K562 (cell line): ENCODE results near the gene LRRC1. TPM values are rescaled to one million over a fixed set of nuclear protein-coding genes. Genes with fewer than 3 reads are reported as not detected.

Experiments used
- ERF ChIP-seq: fragments of 450-650 bp; formaldehyde crosslinking; IDR thresholded peaks from 2 replicates; pipeline ENCODE4 v1.4.0; 2020; ENCODE audit warnings: mild to moderate bottlenecking, mixed read lengths
- FOXK2 ChIP-seq, 2 experiments: fragments of 450-650 bp; IDR thresholded peaks in 1 of 2; conservative IDR thresholded peaks in 1 of 2; 2 replicates each; pipeline ENCODE4 v1.6.1; 2016; ENCODE audit warnings: low read depth in 2 of 2, mild to moderate bottlenecking in 1 of 2
- HMG20B ChIP-seq: fragments of 250-450 bp; sonication (Bioruptor Pico); IDR thresholded peaks from 2 replicates; pipeline ENCODE4 v1.5.0; 2021; ENCODE audit warnings: mild to moderate bottlenecking
- KLF13 ChIP-seq: fragments of 450-650 bp; IDR thresholded peaks from 2 replicates; pipeline ENCODE4 v1.6.1; 2016; ENCODE audit warnings: missing genetic modification characterization, low read depth, mild to moderate bottlenecking, missing compliant biosample characterization, moderate library complexity, borderline replicate concordance
- MTA3 ChIP-seq: fragments of 450-650 bp; formaldehyde crosslinking; IDR thresholded peaks from 2 replicates; pipeline ENCODE4 v1.6.1; 2017; ENCODE audit warnings: mild to moderate bottlenecking, borderline replicate concordance
- NCOA4 ChIP-seq: fragments of 450-650 bp; IDR thresholded peaks from 2 replicates; pipeline ENCODE4 v1.6.1; 2018; ENCODE audit warnings: mild to moderate bottlenecking; ENCODE audit not compliant: partially characterized antibody
- PATZ1 ChIP-seq: fragments of 250-450 bp; sonication (Bioruptor Pico); IDR thresholded peaks from 2 replicates; pipeline ENCODE4 v1.5.0; 2020; ENCODE audit warnings: mild to moderate bottlenecking, borderline replicate concordance
- PBX2 ChIP-seq, 2 experiments: IDR thresholded peaks in 1 of 2; conservative IDR thresholded peaks in 1 of 2; 2 replicates each; pipeline ENCODE4 v1.6.1; 2016; ENCODE audit warnings: low read depth in 2 of 2, mild to moderate bottlenecking in 1 of 2, missing compliant biosample characterization in 1 of 2, missing genetic modification characterization in 1 of 2, moderate library complexity in 1 of 2
- PHF20 ChIP-seq: fragments of 450-650 bp; IDR thresholded peaks from 2 replicates; pipeline ENCODE4 v1.6.1; 2018; ENCODE audit not compliant: partially characterized antibody
- PPARD ChIP-seq: fragments of 250-450 bp; sonication (Bioruptor Pico); IDR thresholded peaks from 2 replicates; pipeline ENCODE4 v1.8.0; 2022; ENCODE audit warnings: inconsistent platforms, mild to moderate bottlenecking, moderate library complexity
- SMAD3 ChIP-seq: fragments of 450-650 bp; formaldehyde crosslinking; conservative IDR thresholded peaks from 2 replicates; pipeline ENCODE4 v1.4.0; 2020; ENCODE audit warnings: mild to moderate bottlenecking
- U2AF1 ChIP-seq: fragments of 200-400 bp; formaldehyde crosslinking; optimal IDR thresholded peaks from 2 replicates; pipeline ENCODE3; 2017; ENCODE audit warnings: mild to moderate bottlenecking, low read depth, low read length, moderate library complexity
- ZNF551 ChIP-seq: fragments of 250-450 bp; sonication (Bioruptor Pico); IDR thresholded peaks from 2 replicates; pipeline ENCODE4 v1.5.0; 2021; ENCODE audit warnings: mild to moderate bottlenecking, moderate library complexity
- ZNF584 ChIP-seq: fragments of 200-800 bp; sonication (Bioruptor generic); IDR thresholded peaks from 2 replicates; pipeline ENCODE4 v1.6.1; 2016; ENCODE audit warnings: low read depth, mild to moderate bottlenecking, missing genetic modification characterization, missing compliant biosample characterization
- ZNF644 ChIP-seq: fragments of 200-800 bp; sonication (Bioruptor generic); IDR thresholded peaks from 2 replicates; pipeline ENCODE4 v1.6.1; 2016; ENCODE audit warnings: low read depth, missing genetic modification characterization, missing compliant biosample characterization
- ZNF696 ChIP-seq: fragments of 250-450 bp; sonication (Bioruptor Pico); conservative IDR thresholded peaks from 2 replicates; pipeline ENCODE4 v1.4.0; 2020; ENCODE audit warnings: mild to moderate bottlenecking, moderate library complexity
- ZNF780A ChIP-seq: fragments of 250-450 bp; sonication (Bioruptor Pico); IDR thresholded peaks from 2 replicates; pipeline ENCODE4 v1.5.0; 2021; ENCODE audit warnings: mild to moderate bottlenecking
- polyA plus RNA-seq, 8 experiments: library from polyadenylated mRNA; depleted of rRNA in 4 of 8; stranded (reverse) in 5 of 8; unstranded in 3 of 8; fragments of >200 nt; fragmentation: Nextera tagmentation in 2 of 8; fragmentation: Illumina TruSeq in 1 of 8; extraction: Ambion mirVana in 2 of 8; extraction: Trizol in 1 of 8; gene quantifications; 2 replicates each; pipeline versions ENCODE4 v1.2.1 to v1.2.3, GENCODE V29; 2011 to 2014; ENCODE audit warnings: inconsistent platforms in 1 of 8, missing spikeins in 1 of 8
- total RNA-seq, 7 experiments: library from RNA; depleted of rRNA in 6 of 7; stranded (reverse); fragments of >200 nt in 6 of 7; fragmentation: Illumina TruSeq in 2 of 7; extraction: Trizol in 2 of 7; gene quantifications; 2 replicates each; pipeline versions ENCODE4 v1.2.1 to v1.2.3, GENCODE V29; 2011 to 2021; ENCODE audit warnings: low replicate concordance in 1 of 7

The LRRC1 gene
- total and polyA plus RNA-seq, 9 of the 15 experiments (the other 6 are each of a cell fraction or from before 2014, with no cell fraction given), result not detected

- TF ChIP-seq PATZ1 (CRISPR knock-in tag) (no peak), HMG20B (no peak), ZNF584 (no peak), PPARD (CRISPR knock-in tag) (no peak), FOXK2 (conservative IDR thresholded peaks at IDR 0.05 in 1 of 2, IDR thresholded peaks at IDR 0.05 in 1 of 2; ENCODE audit: low read depth in 2 of 2) (no peak), ZNF780A (CRISPR knock-in tag) (no peak), KLF13 (no peak), ZNF551 (no peak), MTA3 (no peak), SMAD3 (no peak), ZNF644 (tag) (no peak), ERF (no peak), U2AF1 (no peak), PHF20 (no peak), NCOA4 (no peak), ZNF696 (CRISPR knock-in tag) (no peak), PBX2 (CRISPR knock-in tag; IDR thresholded peaks at IDR 0.05; ENCODE audit: low read depth) (no peak), PBX2 (tag; conservative IDR thresholded peaks at IDR 0.05; ENCODE audit: low read depth) (no peak)
These were observed 66.7 kb downstream of the LRRC1 start (continued) for GRCh38 chr6:53861518-53861917.
